B cell (primary cell): ENCODE measurements around the gene FBP1. TPM values are rescaled to one million over a fixed set of nuclear protein-coding genes. Genes with fewer than 3 reads are reported as not detected.

Source experiments
- ATAC-seq: fragments of 200-7000 bp; cut with Tn5 transposase; one replicate; pipeline ENCODE4 v1.10.0; 2021; ENCODE audit warnings: low read depth, mild to moderate bottlenecking, moderate number of reproducible peaks, moderate library complexity
- CTCF ChIA-PET: fragments of 350-600 bp; sonication (Branson Sonifier 250); formaldehyde crosslinking; loops from one replicate; lab custom pipeline; 2021; ENCODE audit warnings: antibody characterized with exemption, inconsistent platforms; lab: Charles Lee
- POLR2A ChIA-PET: fragments of 350-600 bp; sonication (Branson Sonifier 250); formaldehyde crosslinking; loops from one replicate; lab custom pipeline; 2021; ENCODE audit warnings: antibody characterized with exemption; lab: Charles Lee
- DNase-seq: peaks from one replicate; pipeline ENCODE4 v3.0.0; 2013
- H2AFZ ChIP-seq: 2 replicates; pipeline ENCODE4 v1.6.1; 2012; ENCODE audit warnings: mild to moderate bottlenecking, low read depth, low read length; ENCODE audit not compliant: insufficient read depth, poor library complexity, severe bottlenecking
- H3K27ac ChIP-seq, 2 donors: 1 replicate in 1 of 2; 2 replicates in 1 of 2; pipeline ENCODE4 v1.5.1; 2012 to 2013; ENCODE audit warnings: low read length in 2 of 2, mild to moderate bottlenecking in 2 of 2, moderate library complexity in 1 of 2
- H3K27me3 ChIP-seq, 4 experiments: fragments of 200-600 bp in 1 of 4; sonication (generic) in 1 of 4; replicated peaks in 1 of 4; 1 replicate in 2 of 4; 2 replicates in 2 of 4; pipeline versions ENCODE4 v1.6.1 to v1.7.0; 2013 to 2016; ENCODE audit warnings: low read length in 3 of 4, mild to moderate bottlenecking in 2 of 4, mixed read lengths in 1 of 4, moderate library complexity in 1 of 4; ENCODE audit not compliant: insufficient read depth in 4 of 4, control insufficient read depth in 3 of 4; ENCODE audit errors: control extremely low read depth in 1 of 4
- H3K36me3 ChIP-seq, 2 experiments: replicated peaks in 1 of 2; 1 replicate in 1 of 2; 2 replicates in 1 of 2; pipeline versions ENCODE4 v1.6.1 to v1.7.1; 2013; ENCODE audit warnings: low read length in 1 of 2; ENCODE audit not compliant: insufficient read depth in 2 of 2, control insufficient read depth in 1 of 2; ENCODE audit errors: control extremely low read depth in 1 of 2, extremely low read depth in 1 of 2
- H3K4me1 ChIP-seq, 2 donors: fragments of 200-600 bp in 1 of 2; sonication (generic) in 1 of 2; 1 replicate in 1 of 2; 2 replicates in 1 of 2; pipeline versions ENCODE4 v1.5.1 to v1.6.1; 2013 to 2017; ENCODE audit warnings: low read length in 2 of 2; ENCODE audit not compliant: control insufficient read depth in 2 of 2, insufficient read depth in 2 of 2
- H3K4me2 ChIP-seq: replicated peaks from 2 replicates; pipeline ENCODE3; 2012; ENCODE audit warnings: mild to moderate bottlenecking, low read depth, low read length; ENCODE audit not compliant: poor library complexity, severe bottlenecking
- H3K4me3 ChIP-seq, 5 experiments: fragments of 200-600 bp in 1 of 5; sonication (generic) in 1 of 5; 1 replicate in 3 of 5; 2 replicates in 2 of 5; pipeline versions ENCODE4 v1.5.1 to v1.7.0; 2011 to 2016; ENCODE audit warnings: low read length in 4 of 5, mild to moderate bottlenecking in 4 of 5, low read depth in 2 of 5, control low read depth in 1 of 5, moderate library complexity in 1 of 5; ENCODE audit not compliant: insufficient read depth in 1 of 5; ENCODE audit errors: control extremely low read depth in 1 of 5, extremely low read depth in 1 of 5
- H3K79me2 ChIP-seq: fragments of 200-600 bp; sonication (generic); one replicate; pipeline ENCODE4 v1.6.0; 2016; ENCODE audit warnings: low read length; ENCODE audit not compliant: control insufficient read depth, insufficient read depth
- H3K9ac ChIP-seq: fragments of 200-600 bp; sonication (generic); 2 replicates; pipeline ENCODE4 v1.6.1; 2017; ENCODE audit warnings: mild to moderate bottlenecking, low read length, moderate library complexity
- H3K9me3 ChIP-seq, 3 donors: one replicate each; pipeline versions ENCODE4 v1.6.1 to v1.7.1; 2013; ENCODE audit warnings: low read length in 2 of 3; ENCODE audit not compliant: control insufficient read depth in 2 of 3, insufficient read depth in 1 of 3; ENCODE audit errors: control extremely low read depth in 1 of 3
- H4K20me1 ChIP-seq: 2 replicates; pipeline ENCODE4 v1.6.0; 2012; ENCODE audit warnings: mild to moderate bottlenecking, low read length; ENCODE audit not compliant: insufficient read depth, control insufficient read depth, poor library complexity, severe bottlenecking
- H3K27ac Mint-ChIP-seq: one replicate; pipeline ENCODE4 v1.8.0; 2021; ENCODE audit warnings: mixed read lengths
- H3K27me3 Mint-ChIP-seq: one replicate; pipeline ENCODE4 v1.8.0; 2021; ENCODE audit warnings: mixed read lengths
- H3K4me1 Mint-ChIP-seq: one replicate; pipeline ENCODE4 v1.8.0; 2021; ENCODE audit warnings: mixed read lengths
- H3K4me3 Mint-ChIP-seq: one replicate; pipeline ENCODE4 v1.8.0; 2021; ENCODE audit warnings: mixed read lengths
- H3K9me3 Mint-ChIP-seq: one replicate; pipeline ENCODE4 v1.8.0; 2022; ENCODE audit warnings: mixed read lengths; ENCODE audit not compliant: insufficient read depth
- EZH2 ChIP-seq: IDR thresholded peaks from 2 replicates; pipeline ENCODE4 v1.6.1; 2012; ENCODE audit warnings: borderline replicate concordance, low read depth, mild to moderate bottlenecking, moderate library complexity, low read length; ENCODE audit not compliant: insufficient read depth, poor library complexity, severe bottlenecking
- WGBS: methylation state at CpG from one replicate; pipeline ENCODE4 v1.1.5; 2013; ENCODE audit warnings: missing lambda C conversion rate; ENCODE audit not compliant: insufficient coverage; 5-methylcytosine and 5-hydroxymethylcytosine counted together
- intact Hi-C: fragments of 100-400 bp; cut with micrococcal nuclease; formaldehyde crosslinking; loops from one replicate; pipeline ENCODE4 v1.10.0; 2022
- polyA plus RNA-seq: library from polyadenylated mRNA; depleted of rRNA; stranded (reverse); fragments of >200 nt; gene quantifications from 2 replicates; pipeline ENCODE4 v1.2.3, GENCODE V29; 2012
- total RNA-seq, 2 donors: library from RNA; stranded (reverse); fragments of 120-200 nt in 1 of 2; gene quantifications; 1 replicate in 1 of 2; 2 replicates in 1 of 2; pipeline versions ENCODE4 v1.2.3 to v1.2.4, GENCODE V29; 2013 to 2022
- TF ChIP-seq, protein P1 (sequence below): fragments of 200-600 bp; IDR thresholded peaks from one replicate; pipeline ENCODE4 v1.8.0; 2022; ENCODE audit warnings: antibody characterized with exemption, mild to moderate bottlenecking

The FBP1 gene
- total and polyA plus RNA-seq, 2 donors (not counting 1 experiment from before 2014, with no cell fraction given): 2.8 TPM

DNA sequence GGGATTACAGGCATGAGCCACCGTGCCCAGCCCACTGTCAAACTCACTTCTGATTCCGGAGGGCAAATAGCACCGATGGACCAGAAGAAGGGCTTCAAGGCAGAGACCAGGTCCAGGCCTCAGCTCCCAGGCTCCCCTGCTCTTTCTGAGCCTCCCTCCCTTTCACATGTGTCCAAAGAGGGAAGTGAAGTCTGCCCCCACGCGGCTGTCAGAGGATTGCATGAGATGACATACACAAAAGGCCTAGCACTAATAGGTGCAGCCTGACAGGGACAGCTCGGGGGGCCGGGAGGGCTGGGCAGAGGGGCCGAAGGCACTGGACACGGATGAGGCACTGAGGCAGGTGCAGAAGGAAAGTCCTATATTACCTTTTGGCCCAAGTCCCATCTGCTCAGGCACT is 16.1 kb downstream of the FBP1 start:
- Histone ChIP-seq H3K4me3 (no peak overlapping the region), H3K79me2 (no peaks in the 10 kb centered on the region), H3K4me1 (no peaks in the 10 kb centered on the region), H4K20me1 (no peaks in the 10 kb centered on the region), H3K9me3 (no peaks in the 10 kb centered on the region), H3K9ac (no peak overlapping the region), H3K4me2 (no peak overlapping the region), H3K27ac (no peak overlapping the region), H2AFZ (no peak overlapping the region), H3K27me3 (no peaks in the 10 kb centered on the region), H3K36me3 (no peaks in the 10 kb centered on the region)
- intact Hi-C loops: no loop called here
- ChIA-PET POLR2A (no interaction called here), CTCF (interaction anchor here (0.8 to 1.4 kb wide), 2 partner anchors 20 to 33 kb away, joined by 3 to 4 read pairs; no protein-coding TSS in a partner anchor)
- TF ChIP-seq EZH2: no peak
- TF ChIP-seq, protein P1, sequence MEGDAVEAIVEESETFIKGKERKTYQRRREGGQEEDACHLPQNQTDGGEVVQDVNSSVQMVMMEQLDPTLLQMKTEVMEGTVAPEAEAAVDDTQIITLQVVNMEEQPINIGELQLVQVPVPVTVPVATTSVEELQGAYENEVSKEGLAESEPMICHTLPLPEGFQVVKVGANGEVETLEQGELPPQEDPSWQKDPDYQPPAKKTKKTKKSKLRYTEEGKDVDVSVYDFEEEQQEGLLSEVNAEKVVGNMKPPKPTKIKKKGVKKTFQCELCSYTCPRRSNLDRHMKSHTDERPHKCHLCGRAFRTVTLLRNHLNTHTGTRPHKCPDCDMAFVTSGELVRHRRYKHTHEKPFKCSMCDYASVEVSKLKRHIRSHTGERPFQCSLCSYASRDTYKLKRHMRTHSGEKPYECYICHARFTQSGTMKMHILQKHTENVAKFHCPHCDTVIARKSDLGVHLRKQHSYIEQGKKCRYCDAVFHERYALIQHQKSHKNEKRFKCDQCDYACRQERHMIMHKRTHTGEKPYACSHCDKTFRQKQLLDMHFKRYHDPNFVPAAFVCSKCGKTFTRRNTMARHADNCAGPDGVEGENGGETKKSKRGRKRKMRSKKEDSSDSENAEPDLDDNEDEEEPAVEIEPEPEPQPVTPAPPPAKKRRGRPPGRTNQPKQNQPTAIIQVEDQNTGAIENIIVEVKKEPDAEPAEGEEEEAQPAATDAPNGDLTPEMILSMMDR: no peak
- Mint-ChIP-seq H3K27ac (no peak overlapping the region), H3K27me3 (peaks cover 10% of the 10 kb centered on the region), H3K4me1 (no peaks in the 10 kb centered on the region), H3K9me3 (no peaks in the 10 kb centered on the region), H3K4me3 (no peak overlapping the region)
- ATAC-seq: no peak
- 72% methylated on average over 9 of the region's 9 CpGs for WGBS
- DNase-seq: no peak

DNA sequence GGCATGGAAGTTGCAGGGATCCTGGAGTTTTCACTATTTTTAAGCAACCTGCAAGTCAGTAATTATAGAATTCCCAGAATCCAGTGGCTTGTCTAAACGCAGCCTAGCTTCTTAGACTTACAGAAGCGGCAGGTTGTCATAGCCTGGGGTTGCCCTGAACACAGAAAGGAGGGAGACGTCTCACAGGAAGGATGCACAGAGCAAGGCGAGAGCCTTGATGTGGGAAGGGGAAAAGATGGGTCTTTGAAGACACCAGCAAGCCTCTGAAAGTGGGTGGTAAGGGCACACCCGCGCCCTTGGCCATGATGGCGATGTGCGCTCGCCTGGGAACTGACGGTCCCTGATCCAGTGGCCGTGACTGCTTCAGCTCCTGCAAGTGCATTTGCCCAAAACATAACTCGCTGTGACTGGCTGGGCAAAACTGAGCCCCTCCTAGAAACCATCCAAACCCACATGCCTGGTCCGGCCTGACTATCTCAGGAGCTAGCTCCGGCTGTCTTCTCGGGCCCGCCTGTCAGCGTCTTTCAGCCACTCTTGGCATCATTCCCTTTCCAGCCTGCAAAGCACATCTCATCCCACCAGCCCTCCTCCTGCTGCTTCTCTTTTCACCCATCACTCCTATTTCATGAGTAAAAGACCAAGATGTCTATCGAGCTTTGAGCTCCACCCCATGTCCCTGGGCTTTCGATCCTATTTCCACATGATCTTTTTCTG is 17.1 kb downstream of the FBP1 start:
- H3K27ac Mint-ChIP-seq: no peak overlapping the region
- no peaks in the 10 kb centered on the region for H3K9me3 ChIP-seq
- H2AFZ ChIP-seq: no peak overlapping the region
- no peak overlapping the region for H3K27ac ChIP-seq
- ChIA-PET CTCF (interaction anchor here (1.4 kb wide), 1 partner anchor 34 kb away, joined by 4 read pairs; no protein-coding TSS in a partner anchor), POLR2A (no interaction called here)
- intact Hi-C loops: no loop called here
- no peaks in the 10 kb centered on the region for H3K9me3 Mint-ChIP-seq
- ATAC-seq (no peak), DNase-seq (no peak)
- no peak overlapping the region for H3K9ac ChIP-seq
- no peaks in the 10 kb centered on the region for H3K4me1 Mint-ChIP-seq
- no peaks in the 10 kb centered on the region for H3K79me2 ChIP-seq
- no peak overlapping the region for H3K4me3 ChIP-seq
- H4K20me1 ChIP-seq: no peaks in the 10 kb centered on the region
- no peak for TF ChIP-seq EZH2
- TF ChIP-seq, protein P1: no peak
- no peaks in the 10 kb centered on the region for H3K27me3 ChIP-seq
- H3K4me3 Mint-ChIP-seq: no peak overlapping the region
- peaks cover 14% of the 10 kb centered on the region for H3K27me3 Mint-ChIP-seq
- WGBS: 93% methylated on average over 18 of the region's 19 CpGs
- no peaks in the 10 kb centered on the region for H3K4me1 ChIP-seq
- H3K4me2 ChIP-seq: no peak overlapping the region
- no peaks in the 10 kb centered on the region for H3K36me3 ChIP-seq
